IPS DF 6.9 (cell line): ENCODE measurements around the gene NPFF.

Experiments used
- DNase-seq: peaks from one replicate; pipeline ENCODE4 v3.0.0-alpha.2; 2013; ENCODE audit warnings: low read depth, low spot score
- H3K27ac ChIP-seq: one replicate; pipeline ENCODE4 v1.5.1; 2013; ENCODE audit warnings: low read length, control low read depth
- H3K27me3 ChIP-seq: 2 replicates; pipeline ENCODE4 v1.6.1; 2013; ENCODE audit warnings: mild to moderate bottlenecking, low read length; ENCODE audit not compliant: control insufficient read depth, insufficient read depth
- H3K36me3 ChIP-seq: 2 replicates; pipeline ENCODE4 v1.6.1; 2013; ENCODE audit warnings: low read length; ENCODE audit not compliant: control insufficient read depth, insufficient read depth
- H3K4me1 ChIP-seq: 2 replicates; pipeline ENCODE4 v1.6.1; 2013; ENCODE audit warnings: low read length; ENCODE audit not compliant: control insufficient read depth, insufficient read depth
- H3K4me3 ChIP-seq: 2 replicates; pipeline ENCODE4 v1.5.1; 2013; ENCODE audit warnings: mild to moderate bottlenecking, low read length
- H3K9me3 ChIP-seq: 2 replicates; pipeline ENCODE4 v1.6.1; 2013; ENCODE audit warnings: low read length, inconsistent platforms; ENCODE audit not compliant: control insufficient read depth, insufficient read depth
- WGBS: extraction: QIAGEN DNeasy Blood & Tissue Kit; methylation state at CpG from one replicate; pipeline ENCODE4 v1.1.7; 2013; ENCODE audit warnings: mixed read lengths, missing lambda C conversion rate; ENCODE audit not compliant: insufficient read length, insufficient coverage; 5-methylcytosine and 5-hydroxymethylcytosine counted together

Gene NPFF

GRCh38 chr12:53495903-53496751 is 11.2 kb downstream of the NPFF start:
- no CpG with 5 or more reads among the region's 5 CpGs for WGBS
- H3K27ac ChIP-seq = no peak overlapping the region
- no peak overlapping the region for H3K4me3 ChIP-seq
- no peaks in the 10 kb centered on the region for H3K9me3 ChIP-seq
- H3K36me3 ChIP-seq = no peaks in the 10 kb centered on the region
- DNase-seq = no peak
- H3K27me3 ChIP-seq = no peaks in the 10 kb centered on the region
- H3K4me1 ChIP-seq = peaks cover 10% of the 10 kb centered on the region; the same call in 1 of the 2 replicates

GRCh38 chr12:53493610-53494391 is 13.5 kb downstream of the NPFF start:
- WGBS = no CpG with 5 or more reads among the region's 11 CpGs

GRCh38 chr12:53492830-53493609 is 14.3 kb downstream of the NPFF start:
- Histone ChIP-seq H3K4me1 (0 out of 2 replicates have a peak, but pooled peaks cover 6% of the 10 kb centered on the region), H3K27ac (no peak overlapping the region), H3K4me3 (peak overlapping the region; percentile 60; the same call in 1 of the 2 replicates), H3K27me3 (no peaks in the 10 kb centered on the region), H3K9me3 (no peaks in the 10 kb centered on the region), H3K36me3 (no peaks in the 10 kb centered on the region)
- peak; percentile 95 for DNase-seq
- no CpG with 5 or more reads among the region's 52 CpGs for WGBS

More at GRCh38 chr12:53493610-53494391, 13.5 kb downstream of the NPFF start:
- no peaks in the 10 kb centered on the region for H3K9me3 ChIP-seq
- peaks cover 10% of the 10 kb centered on the region; the same call in 1 of the 2 replicates for H3K4me1 ChIP-seq
- no peak overlapping the region for H3K27ac ChIP-seq
- no peaks in the 10 kb centered on the region for H3K27me3 ChIP-seq
- H3K36me3 ChIP-seq = no peaks in the 10 kb centered on the region
- no peak for DNase-seq
- no peak overlapping the region; the same call in 1 of the 2 replicates for H3K4me3 ChIP-seq

GRCh38 chr12:53492188-53492587 is 15.1 kb downstream of the NPFF start:
- peak overlapping the region; percentile 60; the same call in 1 of the 2 replicates for H3K4me3 ChIP-seq
- no peak for DNase-seq
- no peak overlapping the region for H3K27ac ChIP-seq
- H3K9me3 ChIP-seq = no peaks in the 10 kb centered on the region
- no peaks in the 10 kb centered on the region for H3K27me3 ChIP-seq
- no CpG with 5 or more reads among the region's 20 CpGs for WGBS
- no peaks in the 10 kb centered on the region for H3K36me3 ChIP-seq
- H3K4me1 ChIP-seq = 0 out of 2 replicates have a peak, but pooled peaks cover 6% of the 10 kb centered on the region

- WGBS = no CpG with 5 or more reads among the region's 5 CpGs
- DNase-seq = no peak
- Histone ChIP-seq H3K4me3 (no peak overlapping the region), H3K9me3 (no peaks in the 10 kb centered on the region), H3K4me1 (0 out of 2 replicates have a peak, but pooled peaks cover 2% of the 10 kb centered on the region), H3K27ac (no peak overlapping the region), H3K27me3 (no peaks in the 10 kb centered on the region), H3K36me3 (no peaks in the 10 kb centered on the region; the same call in 1 of the 2 replicates)
Observed at GRCh38 chr12:53489242-53489864, 17.9 kb downstream of the NPFF start.

GRCh38 chr12:53486736-53487487 is 20.4 kb downstream of the NPFF start:
- Histone ChIP-seq H3K27ac (no peak overlapping the region), H3K4me1 (no peaks in the 10 kb centered on the region), H3K36me3 (peaks cover 15% of the 10 kb centered on the region; the same call in 1 of the 2 replicates), H3K4me3 (no peak overlapping the region), H3K9me3 (no peaks in the 10 kb centered on the region), H3K27me3 (no peaks in the 10 kb centered on the region)
- DNase-seq = no peak
- no CpG with 5 or more reads among the region's 17 CpGs for WGBS

- H3K4me1 ChIP-seq = no peaks in the 10 kb centered on the region
- no peaks in the 10 kb centered on the region for H3K9me3 ChIP-seq
- DNase-seq = no peak
- H3K36me3 ChIP-seq = peaks cover 15% of the 10 kb centered on the region; the same call in 1 of the 2 replicates
- no CpG with 5 or more reads among the region's 10 CpGs for WGBS
- H3K27me3 ChIP-seq = no peaks in the 10 kb centered on the region
- no peak overlapping the region for H3K4me3 ChIP-seq
- no peak overlapping the region for H3K27ac ChIP-seq
Observed at GRCh38 chr12:53485955-53486735, 21.1 kb downstream of the NPFF start.

GRCh38 chr12:53484686-53485575 is 22.4 kb downstream of the NPFF start:
- Histone ChIP-seq H3K36me3 (peaks cover 16% of the 10 kb centered on the region; the same call in 1 of the 2 replicates), H3K9me3 (no peaks in the 10 kb centered on the region), H3K27me3 (no peaks in the 10 kb centered on the region), H3K4me3 (no peak overlapping the region), H3K27ac (no peak overlapping the region), H3K4me1 (no peaks in the 10 kb centered on the region)
- no CpG with 5 or more reads among the region's 10 CpGs for WGBS
- no peak for DNase-seq
